Activated CD4-positive, alpha-beta memory T cell treated with anti-CD3 and anti-CD28 coated beads for 36 hours (primary cell): ENCODE measurements around the gene CXCR5. TPM values are rescaled to one million over a fixed set of nuclear protein-coding genes. Genes with fewer than 3 reads are reported as not detected.
"Not testable (repeated sequence)": the region's sequence is repeated elsewhere in the genome, so short reads cannot be mapped to it uniquely, and the experiment has no call there.

Experiments used
- CTCF ChIA-PET: fragments of 350-600 bp; sonication (Branson Sonifier 250); formaldehyde crosslinking; loops from one replicate; lab custom pipeline; 2021; ENCODE audit warnings: antibody characterized with exemption, inconsistent platforms; lab: Charles Lee
- POLR2A ChIA-PET: fragments of 350-600 bp; sonication (Branson Sonifier 250); formaldehyde crosslinking; loops from one replicate; lab custom pipeline; 2021; ENCODE audit warnings: antibody characterized with exemption; lab: Charles Lee
- DNase-seq: peaks from one replicate; pipeline ENCODE4 v3.0.0-alpha.2; 2020
- H3K27ac Mint-ChIP-seq: one replicate; pipeline ENCODE4 v1.8.0; 2021; ENCODE audit warnings: mixed read lengths
- H3K27me3 Mint-ChIP-seq: one replicate; pipeline ENCODE4 v1.8.0; 2021; ENCODE audit warnings: mixed read lengths
- H3K36me3 Mint-ChIP-seq: one replicate; pipeline ENCODE4 v1.8.0; 2021; ENCODE audit warnings: mixed read lengths
- H3K4me1 Mint-ChIP-seq: one replicate; pipeline ENCODE4 v1.8.0; 2021; ENCODE audit warnings: low read depth, mixed read lengths
- H3K4me3 Mint-ChIP-seq: one replicate; pipeline ENCODE4 v1.8.0; 2021; ENCODE audit warnings: mild to moderate bottlenecking, mixed read lengths
- H3K9me3 Mint-ChIP-seq: one replicate; pipeline ENCODE4 v1.8.0; 2021; ENCODE audit warnings: mixed read lengths
- intact Hi-C: fragments of 100-400 bp; cut with micrococcal nuclease; formaldehyde crosslinking; loops from one replicate; pipeline ENCODE4 v1.15.1; 2023
- total RNA-seq, 2 experiments: library from RNA; stranded (reverse); gene quantifications; one replicate each; pipeline ENCODE4 v1.2.3, GENCODE V29; 2021

Gene CXCR5, protein sequence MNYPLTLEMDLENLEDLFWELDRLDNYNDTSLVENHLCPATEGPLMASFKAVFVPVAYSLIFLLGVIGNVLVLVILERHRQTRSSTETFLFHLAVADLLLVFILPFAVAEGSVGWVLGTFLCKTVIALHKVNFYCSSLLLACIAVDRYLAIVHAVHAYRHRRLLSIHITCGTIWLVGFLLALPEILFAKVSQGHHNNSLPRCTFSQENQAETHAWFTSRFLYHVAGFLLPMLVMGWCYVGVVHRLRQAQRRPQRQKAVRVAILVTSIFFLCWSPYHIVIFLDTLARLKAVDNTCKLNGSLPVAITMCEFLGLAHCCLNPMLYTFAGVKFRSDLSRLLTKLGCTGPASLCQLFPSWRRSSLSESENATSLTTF
- total RNA-seq: 10 to 100 TPM; 28.0 to 28.3 TPM

DNA sequence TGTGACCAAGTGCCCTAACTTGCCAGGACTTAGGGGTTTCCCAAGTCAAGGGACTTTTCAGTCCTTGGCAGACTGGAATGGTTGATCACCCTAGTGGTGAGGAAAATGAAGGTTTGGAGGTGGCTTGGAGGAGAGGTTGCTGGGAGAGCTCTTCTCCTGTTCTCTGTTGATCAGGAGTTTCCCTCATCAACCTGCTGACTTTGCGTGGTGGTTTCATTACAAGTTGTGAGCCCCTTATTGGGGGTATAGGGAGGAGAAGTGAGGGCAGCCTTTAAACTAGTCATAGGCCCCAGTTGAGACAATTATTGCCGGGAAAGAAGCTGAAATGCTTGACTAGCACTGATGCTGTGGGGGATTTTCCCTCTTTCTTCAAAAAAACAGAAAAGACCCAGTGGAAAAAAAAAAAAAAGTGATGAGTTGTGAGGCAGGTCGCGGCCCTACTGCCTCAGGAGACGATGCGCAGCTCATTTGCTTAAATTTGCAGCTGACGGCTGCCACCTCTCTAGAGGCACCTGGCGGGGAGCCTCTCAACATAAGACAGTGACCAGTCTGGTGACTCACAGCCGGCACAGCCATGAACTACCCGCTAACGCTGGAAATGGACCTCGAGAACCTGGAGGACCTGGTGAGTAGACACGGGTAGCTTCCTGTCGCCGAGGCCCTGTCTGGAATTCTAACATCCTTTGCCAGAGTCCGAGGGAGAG, at the start of gene CXCR5:
Gene CXCR5, plus strand, starts transcription at position 525 of the 704 bp plus-strand sequence. Its CDS starts 50 bp downstream, at position 575.
- no peaks in the 10 kb centered on the region for H3K9me3 Mint-ChIP-seq
- POLR2A ChIA-PET: interaction anchor here (0.6 to 2.6 kb wide), 13 partner anchors 9 to 194 kb away, joined by 3 to 63 read pairs (median 4); partner anchors contain the start of genes BCL9L and CENATAC
- intact Hi-C loops: loop anchor here (1.0 to 5.0 kb wide), 6 partner anchors 12 to 191 kb away; no protein-coding TSS in a partner anchor

DNA sequence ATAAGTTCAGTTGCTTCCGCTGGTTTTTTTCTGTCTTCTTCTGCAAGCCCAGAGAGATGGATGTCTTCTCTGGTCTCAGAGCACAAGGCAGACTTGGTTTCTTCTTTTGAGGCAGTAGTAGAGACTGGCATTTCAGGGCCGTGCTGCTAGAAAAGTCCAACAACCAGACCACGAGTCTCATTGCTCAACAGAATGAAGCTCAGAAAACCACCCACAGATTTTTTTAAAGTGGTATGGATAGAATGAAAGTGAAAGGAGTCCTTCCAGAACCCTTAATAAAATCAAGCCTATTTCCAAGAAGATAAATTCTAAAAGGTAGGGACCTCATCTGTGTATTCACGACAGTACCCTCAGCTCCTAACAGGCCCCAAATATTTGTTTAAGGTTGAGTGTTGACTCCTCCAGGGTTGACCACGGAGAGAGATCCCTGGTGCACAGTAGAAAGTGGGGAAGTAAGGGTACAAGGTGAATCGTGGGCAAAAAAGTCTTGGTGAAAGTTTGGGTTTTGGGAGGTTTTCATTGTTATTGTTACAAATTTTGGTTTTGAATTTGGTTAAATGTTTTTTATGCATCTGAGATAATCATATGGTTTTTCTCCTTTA, 49.2 kb upstream of the CXCR5 start:
- intact Hi-C loops: no loop called here
- Mint-ChIP-seq H3K4me1 (peaks cover 30% of the 10 kb centered on the region), H3K27me3 (no peaks in the 10 kb centered on the region), H3K36me3 (no peaks in the 10 kb centered on the region), H3K27ac (peak overlapping the region; percentile 69), H3K4me3 (peak overlapping the region; percentile 57), H3K9me3 (no peaks in the 10 kb centered on the region)
- ChIA-PET POLR2A (interaction anchor here (0.8 to 1.0 kb wide), 2 partner anchors 36 to 42 kb away, joined by 3 to 5 read pairs; no protein-coding TSS in a partner anchor), CTCF (interaction anchor here (0.7 to 1.2 kb wide), 3 partner anchors 11 to 44 kb away, joined by 3 to 5 read pairs (median 3); partner anchors contain the start of gene DDX6)
- DNase-seq: no peak

More for the DNA sequence above, at the start of gene CXCR5:
- Mint-ChIP-seq H3K27ac (peak within 1 kb of the TSS; percentile 99), H3K36me3 (peaks cover 51% of the 10 kb centered on the region), H3K4me1 (peaks cover 81% of the 10 kb centered on the region), H3K4me3 (peak within 1 kb of the TSS; percentile 85), H3K27me3 (no peaks in the 10 kb centered on the region)
- CTCF ChIA-PET: interaction anchor here (0.6 to 3.7 kb wide), 16 partner anchors 9 to 219 kb away, joined by 3 to 26 read pairs (median 4); no protein-coding TSS in a partner anchor
- DNase-seq: peak; percentile 84

DNA sequence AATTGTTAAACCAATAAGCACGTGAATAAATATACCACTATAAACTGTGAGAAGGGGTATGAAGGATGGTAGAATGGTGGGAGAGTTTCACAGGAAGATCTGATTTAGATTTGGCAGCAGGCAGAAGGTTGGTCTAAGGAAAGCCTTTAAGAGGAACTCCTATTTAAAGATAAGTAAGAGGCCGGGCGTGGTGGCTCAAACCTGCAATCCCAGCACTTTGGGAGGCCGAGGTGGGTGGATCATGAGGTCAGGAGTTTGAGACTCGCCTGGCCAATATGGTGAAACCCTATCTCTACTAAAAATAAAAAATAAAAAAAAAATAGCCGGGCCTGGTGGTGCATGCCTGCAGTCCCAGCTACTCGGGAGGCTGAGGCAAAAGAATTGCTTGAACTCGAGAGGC, 45.8 kb upstream of the CXCR5 start:
- no peaks in the 10 kb centered on the region for H3K27me3 Mint-ChIP-seq
- no peak overlapping the region for H3K4me3 Mint-ChIP-seq
- DNase-seq: no peak
- intact Hi-C loops: no loop called here
- no peaks in the 10 kb centered on the region for H3K36me3 Mint-ChIP-seq
- H3K4me1 Mint-ChIP-seq: peaks cover 52% of the 10 kb centered on the region
- ChIA-PET CTCF (no interaction called here), POLR2A (interaction anchor here (0.6 kb wide), 1 partner anchor 19 kb away, joined by 3 read pairs; no protein-coding TSS in a partner anchor)
- no peaks in the 10 kb centered on the region for H3K9me3 Mint-ChIP-seq
- H3K27ac Mint-ChIP-seq: no peak overlapping the region

DNA sequence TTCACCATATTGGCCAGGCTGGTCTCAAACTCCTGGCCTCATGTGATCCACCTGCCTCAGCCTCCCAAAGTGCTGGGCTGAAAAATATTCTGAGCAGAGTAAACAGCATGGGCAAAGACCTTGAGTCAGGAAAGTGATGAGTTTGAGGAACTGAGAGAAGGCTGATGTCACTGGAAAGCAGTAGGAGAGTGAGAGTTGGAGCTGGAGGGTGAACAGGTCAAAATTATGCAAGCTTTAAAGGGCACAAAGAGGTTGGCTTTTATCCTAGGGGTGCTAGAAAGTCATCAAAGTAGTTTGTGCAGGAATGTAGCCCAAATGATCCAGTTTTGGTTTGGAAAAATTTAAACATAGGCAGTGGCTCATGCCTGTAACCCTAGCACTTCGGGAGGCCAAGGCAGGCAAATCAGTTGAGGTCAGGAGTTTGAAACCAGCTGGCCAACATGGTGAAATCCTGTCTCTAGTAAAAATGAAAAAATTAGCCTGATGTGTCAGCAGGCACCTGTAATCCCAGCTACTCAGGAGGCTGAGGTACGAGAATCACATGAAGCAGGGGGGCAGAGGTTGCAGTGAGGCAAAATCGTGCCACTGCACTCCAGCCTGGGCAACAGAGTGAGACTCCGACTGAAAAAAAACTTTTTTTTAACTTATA, 44.7 kb upstream of the CXCR5 start:
- intact Hi-C loops: no loop called here
- POLR2A ChIA-PET: interaction anchor here (0.7 to 1.0 kb wide), 4 partner anchors 31 to 60 kb away, joined by 3 to 4 read pairs (median 4); no protein-coding TSS in a partner anchor
- CTCF ChIA-PET: interaction anchor here (1.1 kb wide), 1 partner anchor 44 kb away, joined by 6 read pairs; the partner anchor contains the start of gene CXCR5
- Mint-ChIP-seq H3K27ac (peak overlapping the region; percentile 34), H3K27me3 (no peaks in the 10 kb centered on the region), H3K4me1 (peaks cover 52% of the 10 kb centered on the region), H3K9me3 (no peaks in the 10 kb centered on the region), H3K4me3 (no peak overlapping the region), H3K36me3 (no peaks in the 10 kb centered on the region)
- DNase-seq: peak; percentile 26

DNA sequence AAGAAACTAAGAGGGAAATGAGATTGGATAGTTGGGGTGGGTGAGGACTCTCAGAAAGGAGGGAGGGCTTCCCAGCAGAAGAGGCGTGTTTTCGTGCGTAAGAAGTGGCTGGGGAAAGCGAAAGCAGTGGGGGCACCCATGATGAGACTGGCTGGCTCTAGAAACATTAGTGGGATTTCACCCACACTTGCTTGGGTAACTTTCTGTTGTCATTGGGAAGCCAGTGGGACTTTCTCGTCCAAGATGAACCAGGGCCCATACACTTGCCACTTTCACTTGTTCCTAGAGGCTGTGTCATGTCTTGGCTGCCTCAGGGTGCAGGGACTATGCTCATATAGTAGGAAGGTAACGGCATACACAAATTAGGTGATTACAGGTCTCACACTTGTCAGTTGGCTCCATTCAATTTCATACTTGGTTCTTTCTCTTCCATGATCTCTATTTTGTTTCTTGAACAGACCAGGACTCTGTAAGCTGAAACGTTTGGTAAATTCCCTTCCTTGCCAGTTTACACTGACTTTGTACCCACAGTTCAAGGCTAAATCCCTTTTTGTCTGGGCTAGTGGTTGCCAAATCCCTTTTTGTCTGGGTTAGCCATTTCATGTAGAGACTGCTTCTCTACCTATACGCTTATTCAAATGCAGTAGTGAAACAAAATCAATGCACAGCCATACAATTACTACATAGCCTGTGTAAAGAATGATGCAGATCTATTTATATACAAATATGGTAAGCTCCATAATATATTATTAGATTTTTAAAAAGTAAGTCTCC, 42.0 kb upstream of the CXCR5 start:
- Mint-ChIP-seq H3K36me3 (no peaks in the 10 kb centered on the region), H3K4me3 (peak overlapping the region; percentile 55), H3K27me3 (no peaks in the 10 kb centered on the region), H3K9me3 (no peaks in the 10 kb centered on the region), H3K27ac (peak overlapping the region; percentile 86), H3K4me1 (peaks cover 54% of the 10 kb centered on the region)
- ChIA-PET POLR2A (interaction anchor here (1.0 to 3.3 kb wide), 2 partner anchors 35 to 51 kb away, joined by 3 to 16 read pairs; partner anchors contain the start of gene DDX6), CTCF (no interaction called here)
- peak; percentile 87 for DNase-seq
- intact Hi-C loops: loop anchor here (1.0 kb wide), 3 partner anchors 29 to 51 kb away; partner anchors contain the start of gene CXCR5

DNA sequence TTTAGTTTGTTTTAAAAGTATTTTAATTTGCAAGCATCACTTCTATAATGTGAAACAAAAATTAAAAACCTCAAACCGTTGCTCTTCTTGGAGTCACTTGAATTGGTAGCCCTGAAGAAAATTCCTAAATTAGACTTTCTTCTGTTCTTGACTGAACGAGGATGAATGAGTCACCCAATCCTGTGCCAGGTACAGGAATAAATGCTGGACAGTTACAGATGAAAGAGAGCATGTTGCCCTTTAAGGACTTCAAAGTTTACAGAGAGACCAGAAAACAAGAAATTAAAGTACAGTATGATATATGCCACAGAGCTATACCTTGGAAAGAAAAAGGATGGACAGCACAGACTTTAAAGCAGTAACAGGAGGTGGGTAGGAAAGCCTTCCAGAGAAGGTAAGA, 41.3 kb upstream of the CXCR5 start:
- POLR2A ChIA-PET: interaction anchor here (1.0 to 3.3 kb wide), 2 partner anchors 35 to 52 kb away, joined by 3 to 16 read pairs; partner anchors contain the start of gene DDX6
- H3K36me3 Mint-ChIP-seq: no peaks in the 10 kb centered on the region
- no peaks in the 10 kb centered on the region for H3K27me3 Mint-ChIP-seq
- DNase-seq: no peak
- no peak overlapping the region for H3K27ac Mint-ChIP-seq
- intact Hi-C loops: no loop called here
- H3K4me1 Mint-ChIP-seq: peaks cover 55% of the 10 kb centered on the region
- no peak overlapping the region for H3K4me3 Mint-ChIP-seq
- CTCF ChIA-PET: no interaction called here
- H3K9me3 Mint-ChIP-seq: no peaks in the 10 kb centered on the region

DNA sequence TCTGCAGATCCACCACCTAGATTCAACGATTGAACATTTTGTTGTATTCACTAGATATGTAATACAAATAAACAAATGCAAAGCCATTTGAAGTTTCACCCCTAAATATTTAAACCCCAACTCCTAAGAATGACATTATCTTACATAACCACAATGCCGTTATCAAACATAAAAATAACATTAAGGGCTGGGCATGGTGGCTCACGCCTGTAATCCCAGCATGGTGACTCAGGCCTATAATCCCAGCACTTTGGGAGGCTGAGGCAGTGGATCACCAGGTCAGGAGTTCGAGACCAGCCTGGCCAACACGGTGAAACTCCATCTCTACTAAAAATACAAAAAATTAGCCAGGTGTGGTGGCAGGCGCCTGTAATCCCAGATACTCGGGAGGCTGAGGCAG, 40.8 kb upstream of the CXCR5 start:
- DNase-seq, H3K27ac Mint-ChIP-seq, H3K36me3 Mint-ChIP-seq, H3K4me3 Mint-ChIP-seq, H3K27me3 Mint-ChIP-seq, H3K9me3 Mint-ChIP-seq, intact Hi-C loops: not testable (repeated sequence)
- ChIA-PET POLR2A (interaction anchor here (3.3 kb wide), 1 partner anchor 52 kb away, joined by 16 read pairs; the partner anchor contains the start of gene DDX6), CTCF (interaction anchor here (1.2 kb wide), 2 partner anchors 27 to 53 kb away, joined by 3 read pairs; no protein-coding TSS in a partner anchor)
- peaks cover 54% of the 10 kb centered on the region for H3K4me1 Mint-ChIP-seq

DNA sequence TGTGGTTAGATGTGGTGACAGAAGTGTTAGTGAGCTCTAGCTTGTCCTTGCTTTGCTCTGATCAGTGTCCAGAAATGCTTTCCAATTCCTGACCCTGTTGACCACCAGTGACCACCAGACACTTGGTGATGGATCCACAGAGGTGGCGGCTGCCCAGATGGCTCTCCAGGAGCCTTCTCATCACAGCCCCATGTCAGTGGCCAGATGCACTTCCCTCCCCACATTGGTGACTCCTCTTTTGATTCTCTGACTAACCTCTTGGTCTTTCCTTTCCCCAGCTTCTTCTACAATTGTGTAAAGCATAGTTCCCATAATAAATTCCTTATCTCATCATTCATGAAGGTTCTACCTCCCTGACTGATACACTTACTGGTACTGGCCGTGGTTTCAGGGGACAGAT, 40.1 kb upstream of the CXCR5 start:
- Mint-ChIP-seq H3K27me3 (no peaks in the 10 kb centered on the region), H3K9me3 (no peaks in the 10 kb centered on the region), H3K36me3 (no peaks in the 10 kb centered on the region), H3K4me3 (no peak overlapping the region), H3K27ac (peak overlapping the region; percentile 48), H3K4me1 (peaks cover 51% of the 10 kb centered on the region)
- intact Hi-C loops: no loop called here
- DNase-seq: peak; percentile 30
- ChIA-PET POLR2A (interaction anchor here (0.6 to 3.3 kb wide), 3 partner anchors 26 to 1484 kb away, joined by 3 to 16 read pairs (median 3); partner anchors contain the start of gene DDX6), CTCF (interaction anchor here (1.2 to 1.5 kb wide), 3 partner anchors 27 to 154 kb away, joined by 3 read pairs; no protein-coding TSS in a partner anchor)

DNA sequence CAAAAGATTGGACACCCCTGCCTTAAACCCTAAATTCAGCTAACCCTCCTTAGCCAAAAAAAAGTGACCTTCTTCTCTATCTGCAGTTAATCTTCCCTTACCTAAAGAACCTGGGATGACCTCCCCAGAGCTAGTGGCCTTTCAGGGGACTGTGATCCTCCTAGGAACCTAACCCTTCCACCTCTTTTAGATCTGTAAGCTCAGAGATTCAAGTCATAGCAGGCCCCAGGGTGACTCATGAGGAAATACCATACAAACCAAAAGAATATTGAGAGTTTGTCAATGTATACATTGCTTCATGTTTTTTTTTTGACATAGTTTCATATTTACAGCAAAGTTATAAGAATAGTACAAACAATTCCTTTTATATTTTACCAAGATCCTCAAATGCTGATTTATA, 38.3 kb upstream of the CXCR5 start:
- ChIA-PET POLR2A (interaction anchor here (0.5 to 1.0 kb wide), 2 partner anchors 52 to 54 kb away, joined by 3 to 4 read pairs; partner anchors contain the start of gene DDX6), CTCF (interaction anchor here (0.6 to 1.7 kb wide), 4 partner anchors 25 to 84 kb away, joined by 3 to 6 read pairs (median 4); partner anchors contain the start of gene CXCR5)
- Mint-ChIP-seq H3K9me3 (no peaks in the 10 kb centered on the region), H3K36me3 (no peaks in the 10 kb centered on the region), H3K27me3 (no peaks in the 10 kb centered on the region), H3K4me3 (no peak overlapping the region), H3K27ac (peak overlapping the region; percentile 24), H3K4me1 (peaks cover 45% of the 10 kb centered on the region)
- peak; percentile 55 for DNase-seq
- intact Hi-C loops: loop anchor here (1.0 kb wide), 2 partner anchors 25 to 38 kb away; partner anchors contain the start of gene CXCR5

DNA sequence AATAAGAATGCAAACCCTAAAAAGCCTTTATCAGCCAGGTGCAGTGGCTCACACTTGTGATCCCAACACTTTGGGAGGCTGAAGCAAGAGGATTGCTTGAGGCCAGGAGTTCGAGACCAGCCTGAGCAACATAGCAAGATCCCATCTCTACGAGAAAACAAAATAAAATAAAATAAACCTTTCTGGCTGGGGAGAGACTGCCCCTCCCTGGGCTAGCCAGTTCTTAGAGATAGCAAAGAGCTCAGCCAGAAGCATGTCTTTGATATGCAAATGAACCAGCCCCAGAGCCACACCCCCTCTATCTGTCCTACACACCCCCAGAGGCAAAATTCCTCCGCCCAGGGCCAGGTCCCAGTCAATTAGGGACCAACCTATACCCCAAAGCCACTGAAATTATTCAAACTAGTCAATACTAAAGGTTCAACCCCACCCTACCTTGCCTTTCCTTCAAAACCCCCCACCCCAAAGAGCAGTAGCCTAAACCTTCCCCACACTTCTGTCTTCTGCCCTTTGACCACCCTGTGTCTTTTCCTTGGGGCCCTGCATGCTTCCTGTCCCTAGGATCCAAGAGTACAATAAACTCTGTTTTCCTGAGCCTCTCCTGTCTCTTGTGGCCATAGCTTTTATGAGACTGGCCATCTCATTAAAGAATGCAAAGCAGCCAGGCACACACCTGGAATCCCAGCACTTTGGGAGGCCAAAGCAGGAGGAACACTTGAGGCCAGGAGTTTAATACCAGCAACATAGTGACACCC, 37.3 kb upstream of the CXCR5 start:
- ChIA-PET CTCF (no interaction called here), POLR2A (no interaction called here)
- no peaks in the 10 kb centered on the region for H3K9me3 Mint-ChIP-seq
- peaks cover 36% of the 10 kb centered on the region for H3K4me1 Mint-ChIP-seq
- H3K4me3 Mint-ChIP-seq: no peak overlapping the region
- intact Hi-C loops: no loop called here
- H3K27me3 Mint-ChIP-seq: no peaks in the 10 kb centered on the region
- H3K27ac Mint-ChIP-seq: no peak overlapping the region
- no peaks in the 10 kb centered on the region for H3K36me3 Mint-ChIP-seq
- DNase-seq: no peak
